ENCODE measurements around the gene LRRC18.

The LRRC18 gene

DNA sequence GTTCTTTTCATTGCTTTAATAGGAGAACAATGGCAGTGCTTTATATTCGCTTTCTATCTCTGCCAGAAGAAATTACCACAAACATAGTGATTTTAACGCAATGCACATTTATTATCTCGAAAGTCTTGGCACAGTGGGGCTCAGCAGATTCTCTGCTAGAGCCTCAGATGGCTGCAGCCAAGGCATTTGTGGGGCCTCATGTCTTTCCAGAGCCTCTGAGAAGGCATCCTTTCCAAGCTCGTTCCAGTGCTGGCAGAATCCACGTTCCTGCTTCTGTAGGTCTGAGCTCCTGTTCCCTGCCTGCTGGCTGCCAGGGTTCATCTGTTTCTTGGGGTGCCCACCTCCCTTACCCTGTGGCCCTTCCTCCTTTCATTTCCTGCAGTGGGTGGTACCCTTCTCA is 60.2 kb downstream of the LRRC18 start:
- DNase-seq, result no peak

DNA sequence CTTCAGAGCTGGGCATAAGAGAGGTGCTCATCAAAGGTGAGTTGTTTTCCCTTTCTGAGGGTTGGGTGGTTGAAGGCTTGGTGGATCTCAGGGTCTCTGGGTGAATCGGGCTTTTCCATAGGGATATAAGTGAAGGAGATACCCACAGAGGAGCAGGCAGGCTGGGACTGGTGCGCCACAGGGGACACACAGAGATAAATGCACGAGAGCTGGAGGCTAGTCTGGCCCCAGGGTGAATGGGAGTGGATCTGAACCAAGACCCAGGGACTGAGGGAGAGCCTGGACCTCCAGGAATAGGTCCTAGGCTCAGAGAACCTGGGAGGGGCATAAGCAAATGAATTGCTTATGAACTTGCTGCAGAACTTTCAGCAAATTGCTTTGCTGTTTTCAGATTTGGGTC is 61.5 kb downstream of the LRRC18 start:
- DNase-seq, result no peak

DNA sequence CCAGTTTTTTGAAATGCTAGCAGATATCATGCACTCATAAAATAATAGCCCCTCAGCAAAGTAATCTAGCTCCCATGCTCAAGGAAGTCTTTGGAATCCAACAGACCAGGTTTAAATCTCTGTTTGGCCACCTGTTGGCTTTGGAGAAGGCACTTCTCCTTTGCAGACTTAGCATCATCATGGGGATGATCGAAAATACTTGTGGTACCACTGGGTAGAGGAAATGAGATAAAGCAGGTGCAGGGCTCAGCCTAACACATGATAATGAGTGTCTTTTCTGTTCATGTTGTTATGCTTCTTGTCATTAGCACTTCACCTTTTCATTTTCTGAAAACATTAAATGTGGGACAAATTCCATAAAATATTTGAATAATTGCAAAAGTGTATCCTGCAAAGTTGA is 67.4 kb downstream of the LRRC18 start:
- no peak for DNase-seq
